NCI-H226 (cell line): ENCODE measurements around the gene MSMB.
A peak's percentile ranks its signal among the peaks of the same experiment; 100 is the strongest.
"Not testable (repeated sequence)": the region's sequence is repeated elsewhere in the genome, so short reads cannot be mapped to it uniquely, and the experiment has no call there.

Experiments used
- DNase-seq: peaks from one replicate; pipeline ENCODE4 v3.0.0-alpha.2; 2015

Gene MSMB, protein sequence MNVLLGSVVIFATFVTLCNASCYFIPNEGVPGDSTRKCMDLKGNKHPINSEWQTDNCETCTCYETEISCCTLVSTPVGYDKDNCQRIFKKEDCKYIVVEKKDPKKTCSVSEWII

DNA sequence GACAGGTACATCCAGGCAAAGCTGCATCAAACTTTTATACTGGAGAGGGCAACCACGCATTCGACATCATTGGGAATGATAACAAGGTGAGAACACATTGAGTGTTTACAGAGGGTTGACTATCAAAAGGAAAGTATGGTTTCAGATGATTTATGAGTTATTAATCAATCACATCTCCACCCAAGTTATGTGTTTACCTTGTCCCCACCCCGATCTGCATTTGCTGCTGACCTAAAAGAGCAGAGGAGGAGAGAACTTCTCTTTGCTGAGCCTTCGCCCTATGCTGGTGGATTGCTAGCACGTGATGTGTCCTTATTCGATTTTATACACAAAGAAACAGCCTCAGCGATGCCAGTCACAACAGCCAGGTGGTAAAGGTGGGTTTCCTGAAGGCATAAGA, at the start of gene MSMB:
Gene MSMB (minus strand): TSS at position 9 of the 400 bp plus-strand sequence. CDS start 32 bp downstream, outside the sequence.
- DNase-seq, result no peak

GRCh38 chr10:46094931-46095750, 49.1 kb upstream of the MSMB start:
- no peak for DNase-seq

GRCh38 chr10:46094197-46094500, 48.1 kb upstream of the MSMB start:
- DNase-seq, result no peak

DNA sequence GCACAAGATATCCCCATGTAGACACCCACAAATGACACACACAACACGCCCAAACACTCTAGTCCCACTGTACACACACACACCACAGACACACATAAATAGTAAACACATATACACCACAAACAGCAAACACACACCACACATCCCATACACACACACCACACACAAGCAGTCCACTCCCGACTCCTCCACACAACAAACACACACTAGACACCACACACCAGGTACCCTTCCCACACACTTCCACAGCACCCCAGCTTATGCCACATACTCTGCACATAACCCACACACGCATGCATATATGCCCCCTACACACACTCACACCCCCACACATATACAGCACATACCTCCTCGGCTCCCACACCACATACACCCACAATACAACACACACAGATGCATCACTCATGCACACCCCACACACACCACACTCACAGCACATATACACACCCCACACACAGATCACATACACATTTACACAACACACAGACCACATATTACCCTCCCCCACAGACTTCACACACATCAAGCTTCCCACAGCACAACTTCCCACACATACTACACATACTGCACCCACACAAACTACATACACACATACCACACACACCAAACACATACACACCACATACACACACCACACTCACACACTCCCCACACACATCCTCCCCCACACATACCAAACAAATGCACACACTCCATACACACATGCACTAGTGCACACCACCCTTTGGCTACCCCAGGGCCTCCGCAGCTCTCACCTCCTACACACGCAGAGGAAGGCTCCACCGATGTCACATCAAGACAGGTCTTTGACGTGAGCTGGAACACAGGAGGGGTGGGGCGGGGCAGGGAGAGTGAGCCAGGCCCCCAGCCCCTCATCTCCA, 47.5 kb upstream of the MSMB start:
- DNase-seq, result not testable (repeated sequence)

DNA sequence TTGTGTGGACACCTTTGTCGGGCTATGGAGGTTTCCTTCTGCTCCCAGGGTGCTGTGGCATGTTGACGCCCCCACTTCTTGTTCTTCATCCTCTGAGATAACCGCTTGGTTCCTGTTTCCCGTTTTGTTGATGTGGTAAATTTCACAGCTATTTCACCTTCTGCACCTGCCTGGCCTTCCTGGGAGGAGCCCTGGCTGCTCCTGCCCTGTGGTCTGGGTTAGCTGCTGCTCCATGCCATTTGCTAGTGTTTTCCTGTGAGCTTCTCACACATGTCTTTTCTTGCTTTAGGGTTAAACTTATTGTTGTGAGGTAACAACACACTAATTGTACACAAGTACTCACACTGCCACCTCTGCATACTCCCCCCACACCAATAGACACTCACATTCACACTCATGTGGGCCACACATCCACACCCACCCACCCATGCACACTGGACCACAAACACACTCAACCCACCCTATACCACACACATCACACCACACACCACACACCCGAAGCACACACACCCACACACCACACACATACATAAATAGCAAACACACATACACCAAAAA, 46.5 kb upstream of the MSMB start:
- no peak for DNase-seq

GRCh38 chr10:46091828-46092523, 45.9 kb upstream of the MSMB start:
- DNase-seq, result no peak

- DNase-seq, result no peak
These were observed 45.2 kb upstream of the MSMB start for GRCh38 chr10:46091080-46091827.

DNA sequence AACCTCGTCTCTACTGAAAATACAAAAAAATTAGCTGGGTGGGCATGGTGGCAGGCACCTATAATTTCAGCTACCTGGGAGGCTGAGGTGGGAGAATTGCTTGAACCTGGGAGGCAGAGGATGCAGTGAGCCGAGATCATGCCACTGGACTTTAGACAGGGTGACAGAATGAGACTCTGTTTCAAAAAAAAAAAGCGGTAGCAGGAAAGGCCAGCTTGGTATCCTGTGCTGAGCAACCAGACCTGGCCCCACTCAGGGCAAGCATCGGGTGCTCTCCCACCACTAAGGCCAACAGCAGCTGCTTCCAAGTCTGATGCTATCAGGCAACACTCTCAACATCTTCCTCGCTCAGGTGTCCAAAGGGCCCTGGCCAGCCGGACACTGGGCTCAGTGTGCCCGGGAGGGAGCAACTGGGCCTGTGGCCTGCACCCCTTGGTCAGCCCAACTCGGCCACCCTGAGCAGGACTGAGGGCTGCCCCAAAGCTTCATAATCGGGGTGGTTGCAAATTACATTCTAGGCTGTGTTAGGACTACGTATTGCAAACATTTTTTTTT, 44.3 kb upstream of the MSMB start:
- DNase-seq, result no peak

DNA sequence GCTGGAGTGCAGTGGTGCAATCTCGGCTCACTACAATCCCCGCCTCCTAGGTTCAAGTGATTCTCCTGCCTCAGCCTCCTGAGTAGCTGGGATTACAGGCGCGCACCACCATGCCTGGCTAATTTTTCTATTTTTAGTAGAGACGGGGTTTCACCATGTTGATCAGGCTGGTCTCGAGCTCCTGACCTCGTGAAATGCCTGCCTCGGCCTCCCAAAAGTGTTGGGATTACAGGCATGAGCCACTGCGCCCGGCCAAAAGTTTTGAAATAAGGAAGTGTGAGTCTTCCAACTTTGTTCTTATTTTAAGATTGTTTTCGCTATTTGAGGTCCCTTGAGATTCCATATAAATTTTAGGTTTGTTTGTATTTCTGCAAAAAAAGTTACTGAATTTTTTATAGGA, 41.3 kb upstream of the MSMB start:
- DNase-seq, result not testable (repeated sequence)

DNA sequence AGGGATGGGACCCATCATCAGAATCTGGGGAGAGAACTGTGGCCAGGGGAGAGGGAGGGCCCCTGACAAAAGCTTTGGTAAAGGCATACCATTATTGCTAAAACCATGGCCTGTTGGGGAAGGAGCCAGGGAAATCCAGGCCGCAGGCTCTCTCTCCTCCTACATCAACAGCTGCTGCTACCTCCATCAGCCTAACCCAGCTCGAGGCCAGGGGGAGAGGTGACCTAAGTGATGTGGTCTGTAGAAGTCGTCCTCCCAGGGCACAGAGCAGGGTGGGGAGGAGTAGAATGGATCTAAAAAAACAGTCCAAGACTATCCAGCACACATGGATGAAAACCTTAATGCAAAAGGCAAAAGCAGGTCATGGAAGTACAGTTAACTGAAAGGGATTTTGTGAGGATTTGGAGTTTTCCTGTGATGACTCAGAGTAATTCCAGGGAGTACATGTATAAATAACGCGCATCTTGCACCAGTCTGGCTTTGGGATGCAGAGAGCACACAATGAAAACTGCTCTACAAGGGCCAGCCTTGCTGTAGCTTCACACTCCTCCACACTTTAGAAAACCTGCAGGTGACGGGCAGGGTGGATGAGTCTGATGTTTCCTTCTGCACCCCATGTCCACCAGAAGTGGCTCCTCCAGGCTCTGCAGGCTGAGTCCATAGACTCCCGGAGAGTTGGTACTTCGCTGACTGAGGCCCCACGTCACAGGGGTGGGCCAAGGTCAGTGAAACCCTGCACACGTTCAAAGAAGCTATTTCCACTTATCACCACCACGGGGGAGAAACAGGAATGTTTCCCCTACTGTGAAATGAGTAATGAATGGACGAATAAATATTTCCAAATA, 38.5 kb upstream of the MSMB start:
- DNase-seq, result no peak

DNA sequence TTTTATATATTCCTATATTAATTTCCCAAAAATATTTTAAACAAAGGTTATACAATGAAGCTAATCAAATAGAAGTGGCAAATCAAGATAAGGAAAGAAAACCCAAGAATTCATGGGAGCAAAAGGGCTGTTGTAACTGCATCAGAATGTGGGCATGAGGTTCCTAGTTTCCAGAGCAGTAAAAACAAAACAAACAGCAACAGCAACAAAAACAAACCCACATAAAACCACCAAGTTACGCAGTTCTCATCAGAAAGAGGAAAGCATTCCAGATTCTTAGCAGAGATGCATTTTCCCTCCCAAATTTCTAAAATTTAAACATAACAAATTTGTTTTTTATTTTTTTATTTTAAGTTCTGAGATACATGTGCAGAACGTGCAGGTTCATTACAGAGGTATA, 34.8 kb upstream of the MSMB start:
- no peak for DNase-seq

- peak; percentile 10 for DNase-seq
These were observed 33.9 kb upstream of the MSMB start for GRCh38 chr10:46079831-46080585.

DNA sequence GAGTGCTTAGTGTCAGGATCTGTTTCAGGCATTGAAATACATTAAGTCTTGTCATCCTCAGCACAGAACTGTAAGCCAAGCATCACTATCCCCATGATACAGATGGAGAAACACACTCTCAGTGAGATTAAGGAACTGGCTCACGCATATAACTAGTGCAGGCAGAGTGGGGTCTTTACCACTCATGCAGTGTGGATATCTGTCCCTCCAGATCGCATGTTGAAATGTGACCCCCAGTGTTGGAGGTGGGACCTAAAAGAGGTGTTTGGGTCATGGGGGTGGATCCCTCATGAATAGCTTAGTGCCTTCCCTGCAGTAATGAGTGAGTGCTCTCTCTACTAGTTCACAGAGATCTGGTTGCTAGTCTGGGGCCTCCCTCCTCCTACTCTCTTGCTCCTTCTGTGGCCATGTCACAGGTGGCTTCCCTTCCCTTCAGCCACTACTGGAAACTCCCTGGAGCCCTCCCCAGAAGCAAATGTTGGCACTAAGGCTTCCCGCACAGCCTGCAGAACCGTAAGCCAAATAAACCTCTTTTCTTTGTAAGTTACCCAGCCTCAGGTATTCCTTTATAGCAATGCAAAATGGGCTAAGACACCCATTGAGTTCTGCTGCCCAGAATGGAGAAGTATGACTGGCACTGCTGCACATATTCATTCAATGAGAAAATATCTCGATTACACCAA, 31.8 kb upstream of the MSMB start:
- DNase-seq, result no peak

GRCh38 chr10:46077141-46077554, 31.1 kb upstream of the MSMB start:
- peak; percentile 24 for DNase-seq

- no peak for DNase-seq
These were observed 29.8 kb upstream of the MSMB start for GRCh38 chr10:46075869-46076268.

DNA sequence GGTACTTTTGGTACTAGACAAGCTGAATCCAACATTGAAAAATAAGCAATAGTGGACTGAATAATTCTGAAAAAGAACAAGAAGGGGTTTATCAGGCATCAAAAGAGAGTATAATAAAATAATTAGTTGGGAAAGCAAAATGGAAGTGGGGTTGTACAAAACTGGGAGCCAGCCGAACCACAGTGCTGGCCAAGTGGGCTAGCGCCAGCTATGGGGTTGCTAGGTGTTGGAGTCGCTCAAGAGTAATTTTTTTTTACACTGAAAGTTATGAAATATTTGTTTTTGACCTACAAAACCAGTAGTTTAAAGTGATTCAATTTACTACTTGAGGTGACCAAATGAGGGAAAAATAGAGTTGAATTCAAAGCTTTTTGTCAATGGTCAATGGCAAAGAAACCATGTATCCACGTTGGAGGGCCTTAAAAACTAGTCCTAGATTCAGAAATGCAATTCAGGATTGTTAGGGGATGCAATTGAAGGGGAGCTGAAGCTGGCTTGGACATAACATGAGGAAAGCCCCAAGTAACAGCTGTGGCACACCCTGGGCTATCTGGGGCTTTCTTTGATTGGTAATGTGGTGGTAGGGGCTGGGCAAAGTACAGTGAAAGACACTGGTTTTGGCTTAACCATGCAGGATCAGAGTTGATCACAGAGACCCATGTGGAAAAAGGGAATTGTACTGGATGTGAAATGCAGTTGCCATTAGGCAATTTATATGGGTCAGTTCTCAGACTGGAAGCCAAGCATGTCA, 28.3 kb upstream of the MSMB start:
- no peak for DNase-seq

DNA sequence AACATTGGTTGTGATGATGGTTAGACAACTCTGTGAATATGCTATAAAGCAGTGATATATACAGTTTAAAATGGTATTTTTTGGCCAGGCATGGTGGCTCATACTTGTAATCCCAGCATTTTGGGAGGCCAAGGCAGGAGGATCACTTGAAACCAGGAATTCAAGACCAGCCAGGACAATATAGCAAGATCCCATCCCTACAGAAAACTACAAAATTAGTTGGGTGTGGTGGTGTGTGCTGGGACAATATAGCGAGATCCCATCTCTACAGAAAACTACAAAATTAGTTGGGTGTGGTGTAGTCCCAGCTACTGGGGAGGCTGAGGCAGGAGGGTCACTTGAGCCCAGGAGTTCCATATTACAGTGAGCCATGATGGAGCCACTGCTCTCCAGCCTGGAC, 27.5 kb upstream of the MSMB start:
- no peak for DNase-seq

GRCh38 chr10:46070749-46071148, 24.7 kb upstream of the MSMB start:
- DNase-seq, result no peak
